Endothelial cell of umbilical vein (primary cell): ENCODE results near the gene AGRN. TPM values are rescaled to one million over a fixed set of nuclear protein-coding genes. Genes with fewer than 3 reads are reported as not detected.

Experiments used
- BruUV-seq: library from RNA; stranded (reverse); fragments of 400-500 nt; replicated peaks from 2 replicates; lab custom pipeline; 2021; lab: Mats Ljungman, UMichigan
- CTCF ChIA-PET: fragments of 300-600, 350-600 bp; sonication (Branson Sonifier 250); formaldehyde crosslinking; loops from one replicate; lab custom pipeline; 2021; ENCODE audit warnings: antibody characterized with exemption, inconsistent platforms; lab: Charles Lee
- POLR2A ChIA-PET: fragments of 300-600, 350-600 bp; sonication (Branson Sonifier 250); formaldehyde crosslinking; loops from one replicate; lab custom pipeline; 2021; ENCODE audit warnings: antibody characterized with exemption, inconsistent platforms; lab: Charles Lee
- DNase-seq: peaks from one replicate; pipeline ENCODE4 v3.0.0-alpha.2; 2011; ENCODE audit warnings: low read depth, low spot score
- FAIRE-seq: peaks from 2 replicates; lab custom pipeline; 2011; peaks lifted over from hg19 to GRCh38; lab: Jason Lieb, UNC
- H2AFZ ChIP-seq: 2 replicates; pipeline ENCODE4 v1.6.0; 2012; ENCODE audit warnings: low read depth, low read length, control low read depth, inconsistent platforms
- H3K27ac ChIP-seq: 2 replicates; pipeline ENCODE4 v1.5.1; 2011; ENCODE audit warnings: low read depth, mild to moderate bottlenecking, control low read depth, low read length, moderate library complexity; ENCODE audit not compliant: insufficient read depth
- H3K27me3 ChIP-seq, 2 experiments: 2 replicates each; pipeline versions ENCODE4 v1.6.0 to v1.6.1; 2011; ENCODE audit warnings: low read length in 2 of 2, mixed read lengths in 1 of 2; ENCODE audit not compliant: control insufficient read depth in 2 of 2, insufficient read depth in 2 of 2
- H3K36me3 ChIP-seq, 2 experiments: 2 replicates in 1 of 2; 3 replicates in 1 of 2; pipeline ENCODE4 v1.5.1; 2011; ENCODE audit warnings: low read length in 2 of 2, mild to moderate bottlenecking in 1 of 2, moderate library complexity in 1 of 2; ENCODE audit not compliant: control insufficient read depth in 2 of 2, insufficient read depth in 2 of 2; ENCODE audit errors: extremely low read depth in 1 of 2
- H3K4me1 ChIP-seq: 3 replicates; pipeline ENCODE4 v1.5.1; 2011; ENCODE audit warnings: mild to moderate bottlenecking, low read length; ENCODE audit not compliant: control insufficient read depth, insufficient read depth; ENCODE audit errors: extremely low read depth
- H3K4me2 ChIP-seq: 2 replicates; pipeline ENCODE4 v1.6.1; 2011; ENCODE audit warnings: low read length, control low read depth, mixed read lengths; ENCODE audit not compliant: insufficient read depth
- H3K4me3 ChIP-seq, 3 experiments: fragments of 200-600 bp in 1 of 3; sonication (generic), shearing (Covaris generic) in 1 of 3; replicated peaks in 1 of 3; 2 replicates each; pipeline ENCODE4 v1.5.1; 2011 to 2016; ENCODE audit warnings: control low read depth in 3 of 3, low read length in 3 of 3, mild to moderate bottlenecking in 2 of 3, inconsistent platforms in 1 of 3, low read depth in 1 of 3, moderate library complexity in 1 of 3; ENCODE audit not compliant: insufficient read depth in 1 of 3
- H3K79me2 ChIP-seq: 2 replicates; pipeline ENCODE4 v1.6.0; 2012; ENCODE audit warnings: low read length, inconsistent platforms; ENCODE audit not compliant: control insufficient read depth, insufficient read depth
- H3K9ac ChIP-seq: replicated peaks from 2 replicates; pipeline ENCODE3; 2011; ENCODE audit warnings: low read length, control low read depth; ENCODE audit not compliant: insufficient read depth; ENCODE audit errors: extremely low read depth
- H3K9me1 ChIP-seq: replicated peaks from 3 replicates; pipeline ENCODE4 v1.6.0; 2011; ENCODE audit warnings: mild to moderate bottlenecking, low read length; ENCODE audit not compliant: control insufficient read depth, insufficient read depth; ENCODE audit errors: extremely low read depth
- H3K9me3 ChIP-seq: replicated peaks from 2 replicates; pipeline ENCODE4 v1.5.1; 2012; ENCODE audit warnings: low read length, inconsistent platforms; ENCODE audit not compliant: control insufficient read depth, insufficient read depth
- H4K20me1 ChIP-seq: replicated peaks from 2 replicates; pipeline ENCODE3; 2011; ENCODE audit warnings: mild to moderate bottlenecking, low read length; ENCODE audit not compliant: control insufficient read depth, insufficient read depth; ENCODE audit errors: extremely low read depth
- EZH2 ChIP-seq: IDR thresholded peaks from 2 replicates; pipeline ENCODE4 v1.6.1; 2012; ENCODE audit warnings: borderline replicate concordance, low read depth, mild to moderate bottlenecking, moderate library complexity, low read length, inconsistent platforms; ENCODE audit not compliant: severe bottlenecking
- FOS ChIP-seq: IDR thresholded peaks from 2 replicates; pipeline ENCODE4 v1.6.1; 2011; ENCODE audit warnings: mild to moderate bottlenecking, low read length, moderate library complexity, borderline replicate concordance; ENCODE audit not compliant: insufficient read depth
- GATA2 ChIP-seq: IDR thresholded peaks from 2 replicates; pipeline ENCODE4 v1.7.0; 2011; ENCODE audit warnings: low read depth, mild to moderate bottlenecking, moderate library complexity, mixed read lengths, low read length; ENCODE audit not compliant: insufficient read length, insufficient read depth
- JUN ChIP-seq: IDR thresholded peaks from 2 replicates; pipeline ENCODE4 v1.6.1; 2011; ENCODE audit warnings: borderline replicate concordance, low read depth; ENCODE audit not compliant: insufficient read length, insufficient read depth
- MYC ChIP-seq: IDR thresholded peaks from one replicate; pipeline ENCODE4 v1.6.1; 2011; ENCODE audit warnings: mild to moderate bottlenecking, low read depth, low read length
- POLR2A ChIP-seq: IDR thresholded peaks from 2 replicates; pipeline ENCODE4 v1.6.1; 2012; ENCODE audit warnings: low read depth, mild to moderate bottlenecking, control low read depth, low read length
- dilution Hi-C: fragments of 300-500 bp; cut with MboI; formaldehyde crosslinking; loops from one replicate; pipeline ENCODE4 v1.15.0; 2019; ENCODE audit warnings: low sequenced_read_pairs; ENCODE audit not compliant: extremely low pct_ligation_motif_present
- intact Hi-C: fragments of 100-400 bp; cut with micrococcal nuclease; formaldehyde crosslinking; loops from one replicate; pipeline ENCODE4 v1.10.0; 2022
- polyA plus RNA-seq, 4 experiments: library from polyadenylated mRNA; depleted of rRNA in 3 of 4; stranded (reverse) in 3 of 4; unstranded in 1 of 4; fragments of >200 nt; gene quantifications; 2 replicates each; pipeline versions ENCODE4 v1.2.1 to v1.2.3, GENCODE V29; 2011 to 2012; ENCODE audit warnings: missing spikeins in 1 of 4
- total RNA-seq: library from RNA; stranded (reverse); gene quantifications from 2 replicates; pipeline ENCODE4 v1.2.3, GENCODE V29; 2021
- TF ChIP-seq, protein P1 (sequence below), 2 donors: IDR thresholded peaks; 1 replicate in 1 of 2; 2 replicates in 1 of 2; pipeline ENCODE4 v1.5.1; 2011; ENCODE audit warnings: low read length in 2 of 2, mild to moderate bottlenecking in 2 of 2, moderate library complexity in 2 of 2, control low read depth in 1 of 2, inconsistent platforms in 1 of 2, low read depth in 1 of 2; ENCODE audit not compliant: insufficient read depth in 1 of 2; ENCODE audit errors: extremely low read depth in 1 of 2
- TF ChIP-seq, protein P2 (sequence below): IDR thresholded peaks from 2 replicates; pipeline ENCODE4 v1.6.1; 2011; ENCODE audit not compliant: insufficient read depth, insufficient read length

AGRN gene
- total and polyA plus RNA-seq, 2 donors (not counting 3 experiments of a cell fraction or from before 2014, with no cell fraction given): 66.6 to 67.8 TPM

DNA sequence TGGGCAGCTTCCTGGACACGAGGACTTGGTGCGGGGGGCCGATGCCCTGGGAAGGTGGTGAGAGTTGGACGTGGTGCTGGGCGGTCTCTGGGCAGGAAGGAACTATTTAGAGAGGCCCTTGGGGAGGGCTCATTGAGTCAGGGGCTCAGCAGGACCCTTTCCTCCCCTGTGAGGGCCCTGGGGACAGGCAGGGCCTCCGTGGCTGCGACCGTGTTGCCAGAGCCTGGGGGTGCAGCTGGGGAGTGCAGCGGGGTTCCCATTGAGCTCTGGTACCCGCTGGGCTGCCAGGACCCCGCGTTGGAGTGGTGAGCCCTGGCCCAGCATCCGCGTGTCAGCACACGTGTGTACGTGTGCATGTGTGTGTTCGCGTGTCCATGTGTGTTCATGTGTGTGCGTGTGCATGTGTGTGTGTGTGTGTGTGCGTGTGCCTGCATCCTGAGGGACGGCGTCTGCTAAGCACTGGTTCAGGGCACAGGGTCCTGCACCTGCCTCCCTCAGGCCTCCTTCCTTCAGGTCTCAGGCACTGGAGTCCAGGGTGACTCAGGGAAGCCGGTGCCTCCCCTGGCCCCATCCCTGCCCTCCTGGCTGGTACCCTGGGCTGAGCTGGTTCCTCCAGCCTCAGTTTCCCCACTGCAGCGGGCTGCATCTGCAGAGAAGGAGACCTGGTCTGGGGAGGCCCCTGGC lies 43.5 kb downstream of the AGRN start:
- TF ChIP-seq MYC: no peak
- no peak for TF ChIP-seq JUN
- TF ChIP-seq FOS: no peak
- TF ChIP-seq GATA2: no peak
- TF ChIP-seq, protein P1, sequence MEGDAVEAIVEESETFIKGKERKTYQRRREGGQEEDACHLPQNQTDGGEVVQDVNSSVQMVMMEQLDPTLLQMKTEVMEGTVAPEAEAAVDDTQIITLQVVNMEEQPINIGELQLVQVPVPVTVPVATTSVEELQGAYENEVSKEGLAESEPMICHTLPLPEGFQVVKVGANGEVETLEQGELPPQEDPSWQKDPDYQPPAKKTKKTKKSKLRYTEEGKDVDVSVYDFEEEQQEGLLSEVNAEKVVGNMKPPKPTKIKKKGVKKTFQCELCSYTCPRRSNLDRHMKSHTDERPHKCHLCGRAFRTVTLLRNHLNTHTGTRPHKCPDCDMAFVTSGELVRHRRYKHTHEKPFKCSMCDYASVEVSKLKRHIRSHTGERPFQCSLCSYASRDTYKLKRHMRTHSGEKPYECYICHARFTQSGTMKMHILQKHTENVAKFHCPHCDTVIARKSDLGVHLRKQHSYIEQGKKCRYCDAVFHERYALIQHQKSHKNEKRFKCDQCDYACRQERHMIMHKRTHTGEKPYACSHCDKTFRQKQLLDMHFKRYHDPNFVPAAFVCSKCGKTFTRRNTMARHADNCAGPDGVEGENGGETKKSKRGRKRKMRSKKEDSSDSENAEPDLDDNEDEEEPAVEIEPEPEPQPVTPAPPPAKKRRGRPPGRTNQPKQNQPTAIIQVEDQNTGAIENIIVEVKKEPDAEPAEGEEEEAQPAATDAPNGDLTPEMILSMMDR (IDR thresholded peaks at IDR 0.05; ENCODE audit: extremely low read depth in 1 of 2, insufficient read depth in 1 of 2, low read depth in 1 of 2, low read length in 2 of 2): no peak
- TF ChIP-seq, protein P2, sequence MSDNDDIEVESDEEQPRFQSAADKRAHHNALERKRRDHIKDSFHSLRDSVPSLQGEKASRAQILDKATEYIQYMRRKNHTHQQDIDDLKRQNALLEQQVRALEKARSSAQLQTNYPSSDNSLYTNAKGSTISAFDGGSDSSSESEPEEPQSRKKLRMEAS: no peak
- no peak for TF ChIP-seq POLR2A
- TF ChIP-seq EZH2: no peak
- Histone ChIP-seq H3K4me3 (no peak overlapping the region), H2AFZ (no peak overlapping the region), H4K20me1 (no peaks in the 10 kb centered on the region), H3K9me3 (no peaks in the 10 kb centered on the region), H3K36me3 (no peaks in the 10 kb centered on the region), H3K27me3 (peaks cover 0 to 10% of the 10 kb centered on the region in 2 experiments), H3K4me2 (no peak overlapping the region), H3K79me2 (no peaks in the 10 kb centered on the region), H3K27ac (no peak overlapping the region), H3K9me1 (no peaks in the 10 kb centered on the region), H3K9ac (no peak overlapping the region), H3K4me1 (peaks cover 16% of the 10 kb centered on the region)
- ChIA-PET POLR2A (no interaction called here), CTCF (interaction anchor here (0.6 to 2.9 kb wide), 15 partner anchors 19 to 151 kb away, joined by 3 to 53 read pairs (median 3); partner anchors contain the start of genes AGRN, NOC2L and PERM1)
- no peak for DNase-seq
- no peak for FAIRE-seq
- BruUV-seq: no TSS peak
- intact Hi-C loops: loop anchor here (1.0 to 5.0 kb wide), 2 partner anchors 44 to 54 kb away; partner anchors contain the start of gene C1orf159
- dilution Hi-C loops: no loop called here
